HG03139 (cell line): ENCODE results near the gene CNNM3.

Experiments
- ATAC-seq: cut with Tn5 transposase; IDR thresholded peaks from one replicate; pipeline ENCODE4 v1.9.1; 2021; ENCODE audit not compliant: unreplicated experiment

The CNNM3 gene

DNA sequence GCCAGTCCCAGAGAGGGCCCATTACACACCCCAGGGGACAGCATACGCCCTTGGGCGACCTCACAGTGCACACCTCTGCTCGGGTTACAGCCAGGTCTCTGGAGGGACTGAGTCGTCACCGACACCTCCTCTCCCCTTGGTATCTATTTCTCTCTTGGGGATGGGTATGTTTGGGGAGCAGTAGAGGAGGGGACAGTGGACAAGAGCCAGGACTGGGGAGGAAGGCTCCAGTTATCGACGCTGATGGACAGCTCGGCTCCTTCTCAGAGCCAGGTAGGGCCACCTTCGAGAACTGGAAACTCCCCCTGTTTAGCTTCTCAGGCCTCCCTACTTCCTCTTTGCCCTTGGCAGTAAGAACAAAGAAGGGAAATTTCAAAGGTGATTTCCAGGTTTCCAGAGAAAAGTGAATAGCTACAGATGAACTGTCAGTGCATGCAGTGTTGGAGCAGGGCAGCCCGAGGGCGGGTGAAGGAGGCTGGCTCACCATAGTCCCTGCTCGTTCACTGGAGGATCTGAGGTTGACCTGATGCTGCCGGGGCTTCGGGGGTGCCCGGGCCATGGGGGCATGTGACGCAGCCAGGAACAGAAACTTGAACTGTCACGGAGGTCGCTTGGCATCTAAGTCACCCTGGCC lies 58.2 kb downstream of the CNNM3 start:
- ATAC-seq, result no peak

DNA sequence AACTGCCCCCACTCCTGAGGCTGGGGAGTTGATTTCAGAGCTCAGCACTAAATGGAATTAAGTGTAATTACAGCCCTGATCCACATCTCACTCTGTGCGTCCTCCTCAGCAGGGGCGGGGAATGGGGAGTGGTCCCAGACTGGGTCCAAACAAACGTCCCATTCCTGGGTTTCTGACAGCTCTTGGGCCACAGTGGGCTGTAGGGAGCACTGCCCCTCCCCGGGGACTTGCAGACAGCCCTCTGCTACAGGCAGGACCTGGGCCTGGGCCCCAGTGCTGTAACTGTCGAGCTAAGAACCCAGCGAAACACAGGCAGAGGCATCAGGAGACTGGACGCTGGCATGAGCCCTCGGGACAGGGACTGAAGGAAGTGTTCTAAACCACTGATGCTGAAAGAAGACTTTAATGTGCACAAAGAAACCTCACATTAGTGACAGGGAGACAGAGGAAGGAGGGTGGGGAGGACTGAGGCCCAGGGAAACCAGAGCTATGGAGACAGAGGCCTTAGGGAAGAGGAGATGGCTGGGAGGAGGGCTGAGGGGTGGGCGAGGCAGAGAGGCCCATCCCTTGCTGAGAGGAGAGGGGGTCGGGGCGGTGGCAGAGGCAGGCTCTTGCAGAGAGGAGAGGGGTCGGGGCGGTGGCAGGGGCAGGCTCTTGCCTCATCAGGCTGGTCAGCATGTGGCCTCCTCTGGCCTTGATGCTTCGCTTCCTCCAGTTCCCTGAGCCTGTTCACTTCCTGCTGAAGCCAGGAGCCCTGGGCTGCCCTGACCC lies 59.6 kb downstream of the CNNM3 start:
- ATAC-seq, result no peak

DNA sequence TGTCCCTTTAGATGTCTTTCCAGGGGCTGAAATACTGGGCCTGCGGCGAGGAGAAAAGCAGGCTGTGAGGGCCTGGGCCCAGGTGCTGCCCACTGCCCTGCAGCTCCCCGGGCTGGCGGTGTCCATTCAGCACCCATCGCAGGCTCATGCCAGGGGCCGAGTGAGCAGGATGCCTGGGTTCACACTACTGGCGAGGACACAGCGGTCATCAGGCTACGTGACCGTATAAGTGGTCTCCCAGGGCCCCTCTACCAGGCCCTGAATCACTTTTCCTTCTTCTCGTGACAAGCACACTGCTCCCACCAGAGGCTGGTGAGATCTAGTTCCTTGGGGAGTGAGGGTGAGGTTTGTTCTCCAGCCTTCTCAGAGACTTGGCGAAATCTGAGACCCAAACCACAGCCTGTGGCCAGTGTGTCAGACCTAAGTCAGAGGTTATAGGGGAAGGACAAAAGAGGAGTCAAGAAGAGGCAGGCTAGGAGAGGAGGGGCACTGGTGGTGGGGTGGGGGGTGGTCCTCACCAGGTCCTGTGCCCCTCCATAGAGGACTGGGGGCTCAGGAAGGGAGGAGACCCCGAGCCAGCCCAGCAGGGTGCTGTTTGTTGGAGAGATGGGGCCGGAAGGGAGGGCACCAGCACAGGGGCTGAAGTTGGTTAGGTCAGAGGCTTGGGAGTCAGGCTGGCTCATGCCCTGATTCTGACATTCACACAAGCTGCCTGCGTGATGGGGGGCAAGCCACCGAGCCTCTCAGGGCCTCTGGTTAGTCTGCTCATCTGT lies 60.4 kb downstream of the CNNM3 start:
- ATAC-seq, result no peak

DNA sequence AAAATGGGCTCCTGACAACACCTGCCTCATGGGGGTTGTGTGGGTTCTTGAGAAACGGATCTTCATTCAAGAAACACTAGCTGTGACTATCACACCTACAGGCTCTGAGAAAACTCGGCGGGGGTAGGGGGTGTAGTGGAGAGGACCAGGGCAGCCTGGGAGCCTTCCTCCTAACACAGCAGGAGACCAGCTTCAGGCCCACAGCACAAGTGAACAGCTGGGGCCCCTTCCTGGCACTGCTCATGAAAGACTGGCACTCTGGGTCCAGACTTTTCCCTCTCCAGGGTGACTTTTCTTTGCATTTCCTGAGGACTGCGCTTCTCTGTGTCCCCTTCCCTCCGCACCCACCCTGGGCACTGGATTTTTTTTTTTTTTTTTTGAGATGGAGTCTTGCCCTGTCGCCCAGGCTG lies 61.0 kb downstream of the CNNM3 start:
- no peak for ATAC-seq

DNA sequence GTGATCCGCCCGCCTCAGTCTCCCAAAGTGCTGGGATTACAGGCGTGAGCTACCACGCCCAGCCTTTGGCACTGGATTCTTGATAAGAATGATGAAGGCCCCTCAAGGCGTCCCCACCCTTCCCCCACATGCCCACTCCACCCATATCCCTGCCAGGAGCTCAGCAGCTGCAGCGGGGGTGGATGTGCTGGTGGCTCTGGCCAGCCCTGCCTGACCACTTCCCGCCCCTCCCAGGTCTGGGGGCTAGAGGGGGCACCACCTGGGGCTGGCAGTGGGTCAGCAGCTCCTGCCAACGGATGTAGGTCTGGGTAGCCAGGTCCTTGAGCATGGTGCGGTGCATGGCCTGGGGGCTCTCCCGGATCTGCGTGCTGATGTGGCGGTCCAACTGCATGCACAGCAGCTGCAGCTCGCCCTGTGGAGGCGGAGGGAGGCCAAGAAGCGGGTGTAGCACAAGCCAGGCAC lies 61.6 kb downstream of the CNNM3 start:
- no peak for ATAC-seq

DNA sequence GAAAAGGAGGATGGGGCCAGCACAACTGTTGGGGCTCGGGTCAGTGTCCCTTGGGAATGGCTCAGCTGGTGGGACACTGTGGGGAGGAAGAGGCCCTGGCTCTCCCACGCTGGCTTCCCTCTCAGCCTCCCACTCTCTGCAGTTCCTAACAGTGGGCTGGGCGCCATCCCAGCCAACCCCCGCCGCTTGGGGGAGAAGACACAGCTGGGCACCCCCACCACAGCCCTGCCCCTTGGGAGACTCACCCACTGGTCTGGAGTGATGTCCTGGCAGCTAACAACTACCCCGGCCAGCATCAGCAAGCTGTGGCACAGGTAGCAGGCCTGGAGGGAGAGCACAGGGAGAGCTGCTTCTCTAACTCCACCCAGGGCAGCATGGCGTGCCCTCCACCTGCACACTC lies 62.1 kb downstream of the CNNM3 start:
- no peak for ATAC-seq

DNA sequence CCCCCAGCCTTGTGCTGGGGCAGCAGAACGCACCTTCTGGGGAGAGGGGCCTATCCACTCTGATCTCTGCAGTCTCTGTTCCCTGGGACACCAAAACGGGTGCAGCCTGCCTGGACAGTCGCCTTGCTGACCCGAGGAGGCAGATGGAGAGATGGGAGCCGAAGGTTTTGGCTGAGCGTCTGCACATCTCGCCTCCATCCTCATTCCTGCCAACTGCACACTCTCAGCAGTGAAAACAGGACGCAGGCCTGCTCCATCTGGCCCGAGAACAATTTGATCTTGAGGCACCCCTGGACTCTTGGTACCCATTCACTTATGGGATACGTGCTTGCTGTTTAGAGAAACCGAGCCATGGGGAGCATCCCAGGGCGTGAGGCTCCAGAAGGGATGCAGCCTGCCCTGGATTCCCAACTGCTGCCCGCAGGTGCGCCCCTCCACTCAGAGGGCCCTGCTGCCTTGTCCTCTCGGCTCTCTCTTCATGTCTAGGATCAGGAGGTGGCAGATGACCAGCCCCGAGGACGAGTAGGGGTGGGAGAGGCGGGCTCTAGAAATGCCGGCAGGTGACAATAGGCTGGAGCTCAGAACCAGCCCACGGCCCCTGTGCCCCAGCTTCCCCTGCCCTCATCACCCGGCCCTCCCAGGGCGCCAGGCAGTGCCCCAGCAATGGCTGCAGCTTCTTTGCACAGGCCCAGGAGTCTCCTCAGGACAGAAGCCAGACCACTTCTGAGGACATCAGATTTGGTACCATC lies 62.9 kb downstream of the CNNM3 start:
- no peak for ATAC-seq

DNA sequence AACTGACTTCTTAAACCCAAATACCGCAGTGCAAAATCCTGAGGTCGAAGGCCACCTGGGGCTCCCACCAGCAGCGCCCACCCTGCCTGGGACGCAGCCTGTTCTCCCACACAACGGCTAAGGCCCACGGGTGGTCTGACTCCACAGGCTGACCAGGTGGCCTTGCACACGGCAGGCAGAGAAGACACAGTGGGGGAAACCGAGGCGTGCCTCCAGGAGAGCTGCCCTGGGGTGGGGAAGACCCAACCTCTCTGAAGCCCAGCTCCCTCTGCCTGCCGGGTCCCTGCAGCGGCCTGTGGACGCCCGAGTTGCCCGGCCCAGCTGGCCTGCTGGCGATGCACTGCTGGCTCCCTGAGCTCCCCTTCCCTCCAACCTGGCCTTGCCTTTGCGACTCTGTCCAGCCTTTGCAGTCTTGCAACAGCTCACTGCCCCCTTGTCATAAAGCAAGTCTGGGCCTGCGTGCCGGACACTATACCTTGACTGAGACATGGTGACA lies 63.5 kb downstream of the CNNM3 start:
- no peak for ATAC-seq

DNA sequence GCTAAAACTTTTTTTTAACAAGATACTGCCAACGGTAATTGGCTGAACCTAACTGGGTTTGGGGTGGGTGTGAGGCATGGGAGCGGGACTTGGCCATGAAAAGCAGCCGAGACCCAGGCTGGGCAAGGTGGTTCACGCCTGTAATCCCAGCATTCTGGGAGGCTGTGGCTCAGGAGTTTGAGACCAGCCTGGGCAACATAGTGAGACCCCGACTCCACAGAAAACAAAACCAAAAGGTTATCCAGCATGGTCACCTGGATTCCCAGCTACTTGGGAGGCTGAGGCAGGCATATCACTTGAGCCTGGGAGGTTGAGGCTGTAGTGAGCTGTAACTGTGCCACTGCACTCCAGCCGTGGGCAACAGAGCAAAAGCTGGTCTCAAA lies 64.8 kb downstream of the CNNM3 start:
- no peak for ATAC-seq

DNA sequence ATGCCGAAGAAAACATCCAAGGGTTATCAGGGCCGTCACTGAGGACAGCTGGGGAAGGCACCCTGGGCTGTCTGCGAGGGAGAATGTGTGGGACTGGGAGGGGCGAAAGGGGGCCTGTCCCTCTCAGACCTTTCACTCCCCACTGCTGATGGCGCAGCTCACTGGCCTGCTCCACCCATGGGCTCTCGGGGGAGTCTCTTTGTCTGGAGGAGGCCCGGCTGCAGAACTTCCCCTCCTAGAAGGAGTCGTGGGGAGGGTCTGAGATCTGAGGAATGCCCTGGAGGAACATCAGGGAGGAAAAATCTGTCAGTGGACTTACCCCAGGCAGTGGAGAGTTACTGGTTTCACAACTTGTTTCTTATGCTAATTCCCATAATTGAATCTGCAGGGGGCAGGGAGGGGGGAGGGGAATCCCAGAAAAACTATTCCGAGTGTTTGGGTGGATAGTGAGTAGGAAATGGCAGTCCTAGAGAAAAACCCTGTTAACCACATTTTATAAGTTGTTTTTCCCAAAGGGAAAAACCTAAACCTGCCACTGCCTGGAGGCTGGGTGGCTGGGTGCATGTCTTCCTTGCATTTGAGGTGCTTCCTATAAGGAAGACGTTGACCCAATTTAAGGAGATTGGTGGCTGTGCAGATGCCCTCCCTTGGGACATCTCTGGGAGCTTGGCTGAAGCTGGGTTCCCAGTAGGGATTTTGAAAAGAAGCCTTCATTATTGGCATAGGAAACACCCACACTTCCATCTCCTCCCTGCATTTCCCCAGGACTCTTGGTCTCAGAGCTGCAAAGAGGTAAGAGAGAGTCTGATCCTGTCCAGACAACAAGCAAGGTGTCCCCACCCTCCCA lies 65.5 kb downstream of the CNNM3 start:
- no peak for ATAC-seq

DNA sequence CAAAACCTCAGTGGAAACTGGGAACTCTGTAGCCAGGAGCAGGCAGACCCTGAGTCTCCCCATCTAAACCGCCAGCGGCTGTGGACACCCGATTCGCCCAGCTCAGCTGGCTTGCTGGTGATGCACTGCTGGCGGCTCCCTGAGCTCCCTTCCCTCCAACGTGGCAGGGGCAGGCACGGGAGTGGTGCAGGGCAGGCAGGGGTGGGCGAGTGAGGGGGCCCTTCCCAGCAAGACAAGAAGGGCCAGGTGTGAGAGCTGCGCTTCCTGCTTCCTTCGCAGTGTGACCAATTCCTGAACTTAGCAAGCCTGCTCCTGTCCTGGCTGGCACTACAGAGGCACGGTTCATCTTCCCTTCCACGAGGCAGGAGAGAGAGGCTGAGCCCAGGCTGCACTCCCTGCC lies 66.2 kb downstream of the CNNM3 start:
- no peak for ATAC-seq

DNA sequence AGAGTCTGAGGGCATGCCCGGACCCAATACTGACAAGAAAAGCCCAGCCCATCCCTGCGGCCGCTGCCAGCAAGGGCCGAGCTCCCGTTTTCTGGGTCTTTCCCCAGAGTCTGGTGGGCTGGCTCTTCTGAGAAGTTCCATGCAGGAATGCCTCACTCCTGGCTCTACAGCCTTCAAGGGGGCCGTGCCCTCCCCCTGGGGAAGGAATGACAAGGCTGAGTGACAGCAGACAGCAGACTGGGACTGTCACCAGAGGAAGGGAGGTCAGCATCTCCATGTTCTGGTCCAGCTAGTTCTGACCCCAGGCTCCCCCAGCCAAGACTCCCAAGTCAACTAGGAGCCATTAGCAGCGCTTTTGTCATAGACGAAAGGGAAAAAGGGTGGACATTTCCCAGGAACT lies 66.8 kb downstream of the CNNM3 start:
- no peak for ATAC-seq

DNA sequence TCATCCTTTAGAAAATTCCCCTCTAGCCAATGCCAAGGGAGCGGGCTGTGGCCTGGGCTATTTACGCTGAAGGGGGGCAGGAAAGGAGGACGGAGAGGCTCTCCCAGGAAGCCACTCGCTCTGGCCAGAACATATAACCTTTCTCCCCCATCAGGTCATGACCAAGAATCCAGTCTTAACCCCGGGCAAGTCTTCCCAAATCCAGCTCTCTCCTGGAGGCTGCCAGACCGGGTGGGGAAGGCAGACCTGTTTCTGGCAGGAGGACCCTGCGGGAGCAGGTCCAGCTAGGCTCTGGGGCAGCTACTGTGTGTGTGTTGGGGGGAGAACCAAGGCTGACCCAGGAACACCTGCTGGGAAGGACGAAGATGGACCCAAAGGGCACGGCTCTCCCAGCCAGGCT lies 67.2 kb downstream of the CNNM3 start:
- ATAC-seq, result no peak
